Right lobe of liver (tissue), 6 donors: Measurements from ENCODE around the gene OR52E6. TPM values are rescaled to one million over a fixed set of nuclear protein-coding genes. Genes with fewer than 3 reads are reported as not detected.
A peak's percentile ranks its signal among the peaks of the same experiment; 100 is the strongest.

Experiments
- ATAC-seq, 4 donors: fragments of 200-7000 bp; cut with Tn5 transposase; one replicate each; pipeline ENCODE4 v1.9.1; 2020; ENCODE audit warnings: mild to moderate bottlenecking in 4 of 4, moderate library complexity in 4 of 4
- DNase-seq, 3 donors: peaks; one replicate each; pipeline ENCODE4 v3.0.0-alpha.2; 2020
- H3K27ac ChIP-seq, 3 donors: fragments of 200-600 bp; one replicate each; pipeline ENCODE4 v1.8.0; 2022
- H3K27me3 ChIP-seq, 2 donors: fragments of 200-600 bp; one replicate each; pipeline ENCODE4 v1.8.0; 2022
- H3K36me3 ChIP-seq, 4 donors: fragments of 200-600 bp; sonication (generic) in 1 of 4; one replicate each; pipeline versions ENCODE4 v1.5.1 to v1.8.0; 2017 to 2022; ENCODE audit warnings: control low read depth in 1 of 4
- H3K4me1 ChIP-seq, 4 donors: fragments of 200-600 bp; sonication (generic) in 1 of 4; one replicate each; pipeline versions ENCODE4 v1.5.1 to v1.8.0; 2017 to 2022; ENCODE audit warnings: control low read depth in 1 of 4
- H3K4me3 ChIP-seq, 3 donors: fragments of 200-600 bp; one replicate each; pipeline ENCODE4 v1.8.0; 2022
- H3K9me3 ChIP-seq, 4 donors: fragments of 200-600 bp; sonication (generic) in 1 of 4; one replicate each; pipeline versions ENCODE4 v1.5.1 to v1.8.0; 2017 to 2022; ENCODE audit warnings: control low read depth in 1 of 4
- CTCF ChIP-seq, 4 donors: fragments of 200-600 bp in 3 of 4; fragments of 450-650 bp in 1 of 4; IDR thresholded peaks; one replicate each; pipeline versions ENCODE4 v1.5.1 to v1.8.0; 2016 to 2022; ENCODE audit warnings: antibody characterized with exemption in 4 of 4, mild to moderate bottlenecking in 2 of 4
- POLR2A ChIP-seq: fragments of 450-650 bp; IDR thresholded peaks from one replicate; pipeline ENCODE4 v1.6.1; 2017; ENCODE audit warnings: antibody characterized with exemption, mild to moderate bottlenecking
- WGBS: methylation state at CpG from one replicate; pipeline ENCODE4 v1.1.6; 2018; ENCODE audit warnings: low coverage, low lambda C conversion rate; ENCODE audit not compliant: insufficient coverage; ENCODE audit errors: missing lambda C conversion rate; 5-methylcytosine and 5-hydroxymethylcytosine counted together
- intact Hi-C, 2 donors: fragments of 100-400 bp; cut with DNase I; formaldehyde crosslinking; loops; one replicate each; pipeline versions ENCODE4 v1.11.2 to v1.14.1; 2022
- total RNA-seq, 6 experiments: library from RNA; depleted of rRNA in 2 of 6; stranded (reverse); fragments of >200 nt in 2 of 6; fragmentation: NEBNext Ultra II Directional in 3 of 6; extraction: Animal tissue kit (Norgen Biotek cat#: 25700) in 3 of 6; gene quantifications; one replicate each; pipeline versions ENCODE4 v1.1.0 to v1.2.4, GENCODE V29; 2016 to 2023
- donor health status: DM: no; HTN: yes; CAD: no.
- donor health status: DM: no; HTN: no; CAD: no.
- donor health status: DM: no; HTN: no; CAD: no.
- donor health status: DM: no; HTN: yes; CAD: no.
- donor health status: DM: no; HTN: yes; CAD: no.

Gene OR52E6
- total RNA-seq, 6 experiments from 2014 or later, result not detected

- 3% methylated on average over 20 of the region's 24 CpGs for WGBS
- Histone ChIP-seq H3K36me3 (no peaks in the 10 kb centered on the region), H3K27ac (no peak within 1 kb of the TSS), H3K27me3 (peaks cover 0 to 5% of the 10 kb centered on the region in 2 donors), H3K9me3 (no peaks in the 10 kb centered on the region), H3K4me1 (peaks cover 0 to 4% (median 0%) of the 10 kb centered on the region in 4 donors), H3K4me3 (peak within 1 kb of the TSS; percentile 25 to 45 (median 29))
- peak in 2 of 3 donors; percentile 58 to 78 for DNase-seq
- ATAC-seq, result peak; percentile 98 to 100 (median 99)
- TF ChIP-seq POLR2A, result no peak
- peak; percentile 76 to 86 (median 81) for TF ChIP-seq CTCF (IDR thresholded peaks at IDR 0.05)
- intact Hi-C loops, result no loop called here
These were observed 33.1 kb downstream of the OR52E6 start, which contains the start of gene OR52N2 for GRCh38 chr11:5808500-5809121. OR52N2 (plus strand) TSS chr11:5808924; CDS start chr11:5820336, 11,412 bp downstream.

- intact Hi-C loops, result no loop called here
- 85% methylated on average over 9 of the region's 10 CpGs for WGBS
- DNase-seq (no peak), ATAC-seq (no peak)
- Histone ChIP-seq H3K9me3 (no peaks in the 10 kb centered on the region), H3K4me1 (peaks cover 0 to 4% (median 0%) of the 10 kb centered on the region in 4 donors), H3K4me3 (no peak overlapping the region), H3K27me3 (peaks cover 0 to 5% of the 10 kb centered on the region in 2 donors), H3K36me3 (no peaks in the 10 kb centered on the region), H3K27ac (no peak overlapping the region)
- TF ChIP-seq POLR2A (no peak), CTCF (IDR thresholded peaks at IDR 0.05) (no peak)
These were observed 34.1 kb downstream of the OR52E6 start for GRCh38 chr11:5807580-5807979.

- H3K4me3 ChIP-seq, result no peak overlapping the region
- H3K4me1 ChIP-seq, result peaks cover 0 to 4% (median 0%) of the 10 kb centered on the region in 4 donors
- no peak overlapping the region for H3K27ac ChIP-seq
- intact Hi-C loops, result no loop called here
- no peaks in the 10 kb centered on the region for H3K9me3 ChIP-seq
- DNase-seq (no peak), ATAC-seq (no peak)
- no peaks in the 10 kb centered on the region for H3K36me3 ChIP-seq
- 73% methylated on average over 5 of the region's 5 CpGs for WGBS
- H3K27me3 ChIP-seq, result no peaks in the 10 kb centered on the region
- TF ChIP-seq POLR2A (no peak), CTCF (IDR thresholded peaks at IDR 0.05) (no peak)
These were observed 37.7 kb downstream of the OR52E6 start for GRCh38 chr11:5803982-5804381.

GRCh38 chr11:5796541-5796940 lies 45.2 kb downstream of the OR52E6 start:
- WGBS, result 74% methylated on average over 6 of the region's 6 CpGs
- intact Hi-C loops, result no loop called here
- TF ChIP-seq POLR2A (no peak), CTCF (IDR thresholded peaks at IDR 0.05) (no peak)

More at GRCh38 chr11:5796541-5796940, 45.2 kb downstream of the OR52E6 start:
- Histone ChIP-seq H3K9me3 (no peaks in the 10 kb centered on the region), H3K27ac (no peak overlapping the region), H3K4me1 (no peaks in the 10 kb centered on the region), H3K27me3 (no peaks in the 10 kb centered on the region), H3K36me3 (no peaks in the 10 kb centered on the region), H3K4me3 (no peak overlapping the region)
- ATAC-seq, result no peak
- no peak for DNase-seq
